ENCODE data around the gene CD99L2.
A peak's percentile ranks its signal among the peaks of the same experiment; 100 is the strongest.
"Not testable (repeated sequence)": the region's sequence is repeated elsewhere in the genome, so short reads cannot be mapped to it uniquely, and the experiment has no call there.

Gene CD99L2

DNA sequence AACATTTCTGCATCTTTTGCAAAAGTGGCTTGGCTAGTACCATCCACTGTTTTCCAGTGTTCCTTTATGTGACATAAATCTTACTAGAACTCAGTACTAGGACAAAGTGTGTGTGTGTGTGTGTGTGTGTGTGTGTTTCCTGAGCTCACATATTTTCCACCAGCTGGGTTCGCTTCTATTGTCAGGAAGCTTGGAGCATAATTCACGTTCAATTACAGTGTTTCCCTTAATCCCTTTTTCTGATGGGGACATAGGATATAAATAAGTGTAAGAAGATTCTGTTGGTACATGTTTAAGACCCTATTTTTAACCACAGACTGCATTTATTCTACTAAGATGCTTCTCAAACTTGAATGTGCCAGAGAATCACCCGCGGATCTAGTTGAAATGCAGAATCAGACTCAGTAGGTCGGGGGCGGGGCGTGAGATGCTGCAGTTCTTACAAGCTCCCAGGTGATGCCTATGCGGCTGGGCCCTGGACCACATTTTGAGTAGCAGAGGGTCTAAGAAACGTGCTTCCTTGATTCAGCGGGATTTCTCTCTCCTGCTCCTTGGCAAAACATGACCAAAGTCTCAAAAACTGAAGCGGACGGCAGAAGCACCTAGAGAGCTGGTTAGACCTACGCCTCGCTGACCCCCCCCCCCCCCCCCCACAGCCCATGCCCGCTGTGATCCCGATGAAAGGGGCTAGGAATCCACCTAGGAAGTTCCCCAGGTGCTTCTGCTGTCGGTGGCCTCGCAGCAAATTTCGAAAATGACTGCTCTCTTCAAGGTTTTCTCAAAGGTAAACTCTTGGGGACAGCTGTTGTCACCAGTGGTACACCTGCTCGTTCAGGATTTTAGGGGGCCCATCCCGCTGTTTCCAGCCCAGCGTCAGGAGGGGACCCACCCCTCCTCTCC, 797 bp downstream of the CD99L2 start:
- TF ChIP-seq, protein P1, sequence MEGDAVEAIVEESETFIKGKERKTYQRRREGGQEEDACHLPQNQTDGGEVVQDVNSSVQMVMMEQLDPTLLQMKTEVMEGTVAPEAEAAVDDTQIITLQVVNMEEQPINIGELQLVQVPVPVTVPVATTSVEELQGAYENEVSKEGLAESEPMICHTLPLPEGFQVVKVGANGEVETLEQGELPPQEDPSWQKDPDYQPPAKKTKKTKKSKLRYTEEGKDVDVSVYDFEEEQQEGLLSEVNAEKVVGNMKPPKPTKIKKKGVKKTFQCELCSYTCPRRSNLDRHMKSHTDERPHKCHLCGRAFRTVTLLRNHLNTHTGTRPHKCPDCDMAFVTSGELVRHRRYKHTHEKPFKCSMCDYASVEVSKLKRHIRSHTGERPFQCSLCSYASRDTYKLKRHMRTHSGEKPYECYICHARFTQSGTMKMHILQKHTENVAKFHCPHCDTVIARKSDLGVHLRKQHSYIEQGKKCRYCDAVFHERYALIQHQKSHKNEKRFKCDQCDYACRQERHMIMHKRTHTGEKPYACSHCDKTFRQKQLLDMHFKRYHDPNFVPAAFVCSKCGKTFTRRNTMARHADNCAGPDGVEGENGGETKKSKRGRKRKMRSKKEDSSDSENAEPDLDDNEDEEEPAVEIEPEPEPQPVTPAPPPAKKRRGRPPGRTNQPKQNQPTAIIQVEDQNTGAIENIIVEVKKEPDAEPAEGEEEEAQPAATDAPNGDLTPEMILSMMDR (IDR thresholded peaks at IDR 0.05; ENCODE audit: low read length, missing control alignments): no peak
- DNase-seq (ENCODE audit: low read depth): peak; percentile 40
- peak overlapping the region; percentile 59 for H3K4me3 ChIP-seq (replicated peaks; ENCODE audit: low read depth, low read length)

GRCh38 chrX:150896632-150897031, 1.8 kb downstream of the CD99L2 start:
- no peak for DNase-seq (ENCODE audit: low read depth)
- no peak overlapping the region for H3K4me3 ChIP-seq (replicated peaks; ENCODE audit: low read depth, low read length)
- TF ChIP-seq, protein P1 (IDR thresholded peaks at IDR 0.05; ENCODE audit: low read length, missing control alignments): no peak

- no peak for DNase-seq (ENCODE audit: low read depth)
- no peak overlapping the region for H3K4me3 ChIP-seq (replicated peaks; ENCODE audit: low read depth, low read length)
- TF ChIP-seq, protein P1 (IDR thresholded peaks at IDR 0.05; ENCODE audit: low read length, missing control alignments): no peak
These were observed 4.5 kb downstream of the CD99L2 start for GRCh38 chrX:150893936-150894335.

DNA sequence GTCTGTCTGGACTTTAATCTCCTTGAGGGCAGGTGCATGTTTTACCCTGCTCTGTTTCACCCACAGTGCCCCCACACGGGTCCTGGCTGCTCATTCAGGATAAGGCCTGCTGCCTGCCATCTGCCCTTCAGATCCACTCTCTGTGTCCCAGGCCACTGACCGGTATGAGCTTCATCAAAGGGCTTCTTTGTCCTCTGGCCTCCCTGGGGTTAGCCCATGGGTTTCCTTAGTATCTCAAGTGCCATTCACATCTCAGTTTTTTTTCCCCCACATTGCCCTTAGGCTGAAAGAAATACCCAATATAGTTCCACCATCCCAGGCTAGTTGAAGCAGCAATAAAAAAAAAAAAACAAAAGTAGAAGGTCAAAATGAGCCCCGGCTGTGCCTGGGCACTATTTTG, 9.3 kb downstream of the CD99L2 start:
- TF ChIP-seq, protein P1 (IDR thresholded peaks at IDR 0.05; ENCODE audit: low read length, missing control alignments): no peak
- H3K4me3 ChIP-seq (replicated peaks; ENCODE audit: low read depth, low read length): no peak overlapping the region
- no peak for DNase-seq (ENCODE audit: low read depth)

GRCh38 chrX:150887906-150888465, 10.5 kb downstream of the CD99L2 start:
- TF ChIP-seq, protein P1 (IDR thresholded peaks at IDR 0.05; ENCODE audit: low read length, missing control alignments): no peak
- H3K4me3 ChIP-seq (replicated peaks; ENCODE audit: low read depth, low read length): no peak overlapping the region
- no peak for DNase-seq (ENCODE audit: low read depth)

DNA sequence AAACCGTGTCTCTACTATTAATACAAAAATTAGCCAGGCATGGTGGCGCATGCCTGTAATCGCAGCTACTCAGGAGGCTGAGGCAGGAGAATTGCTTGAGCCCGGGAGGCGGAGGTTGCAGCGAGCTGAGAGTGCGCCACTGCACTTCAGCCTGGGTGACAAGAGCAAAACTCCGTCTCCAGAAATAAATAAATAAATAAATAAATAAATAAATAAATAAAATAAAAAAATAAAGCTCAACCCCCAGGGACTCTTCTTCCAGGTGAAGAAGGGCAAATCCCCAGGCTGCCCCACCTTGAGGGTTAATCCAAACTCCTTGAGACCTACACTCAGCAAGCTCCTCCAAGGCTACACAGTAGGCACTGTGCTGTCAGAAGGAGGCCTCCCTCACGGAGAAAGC, 11.2 kb downstream of the CD99L2 start:
- not testable (repeated sequence) for DNase-seq (ENCODE audit: low read depth); H3K4me3 ChIP-seq (replicated peaks; ENCODE audit: low read depth, low read length)

DNA sequence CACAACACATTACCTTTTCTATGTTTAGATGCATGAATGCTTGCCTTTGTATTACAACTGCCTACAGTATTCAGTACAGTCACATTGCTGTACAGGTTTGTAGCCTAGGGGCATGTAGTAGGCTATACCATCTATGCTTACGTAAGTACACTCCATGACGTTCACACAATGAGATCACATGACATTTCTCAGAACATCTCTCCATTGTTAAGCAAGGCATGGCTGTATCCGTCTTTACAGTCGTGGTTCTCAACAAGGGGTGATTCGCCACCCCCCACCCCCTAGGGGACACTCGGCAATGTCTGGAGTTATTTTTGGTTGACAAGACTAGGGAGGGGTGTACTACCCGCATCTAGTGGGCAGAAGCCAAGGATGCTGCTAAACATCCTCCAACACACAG, 12.1 kb downstream of the CD99L2 start:
- TF ChIP-seq, protein P1 (IDR thresholded peaks at IDR 0.05; ENCODE audit: low read length, missing control alignments): no peak
- no peak for DNase-seq (ENCODE audit: low read depth)
- no peak overlapping the region for H3K4me3 ChIP-seq (replicated peaks; ENCODE audit: low read depth, low read length)
